H1 (cell line): ENCODE results near the gene FAM120B. TPM values are rescaled to one million over a fixed set of nuclear protein-coding genes. Genes with fewer than 3 reads are reported as not detected.

ENCODE experiments used
- KDM5A ChIP-seq: fragments of 200-600 bp; IDR thresholded peaks from 2 replicates; pipeline ENCODE4 v1.7.1; 2012; ENCODE audit warnings: mild to moderate bottlenecking, low read length, inconsistent platforms, mixed read lengths
- MAFK ChIP-seq: IDR thresholded peaks from 2 replicates; pipeline ENCODE4 v1.6.1; 2012; ENCODE audit warnings: low read depth, mild to moderate bottlenecking, improper control_type of control experiment, low read length
- RBBP5 ChIP-seq: IDR thresholded peaks from 2 replicates; pipeline ENCODE4 v1.7.1; 2012; ENCODE audit warnings: low read depth, mild to moderate bottlenecking, inconsistent platforms, low read length, moderate library complexity, borderline replicate concordance
- SIRT6 ChIP-seq: IDR thresholded peaks from one replicate; pipeline ENCODE4 v1.7.1; 2012; ENCODE audit warnings: low read length, inconsistent platforms
- SP1 ChIP-seq: IDR thresholded peaks from 2 replicates; pipeline ENCODE4 v1.6.1; 2011; ENCODE audit warnings: low read depth, low read length
- polyA plus RNA-seq, 7 experiments: library from polyadenylated mRNA; depleted of rRNA in 3 of 7; stranded (reverse) in 5 of 7; unstranded in 2 of 7; fragments of >200 nt in 5 of 7; fragments of 200-250 nt in 2 of 7; gene quantifications; 1 replicate in 5 of 7; 2 replicates in 1 of 7; 4 replicates in 1 of 7; pipeline versions ENCODE4 v1.2.1 to v1.2.3, GENCODE V29; 2011 to 2013; ENCODE audit warnings: missing spikeins in 2 of 7, mixed read lengths in 2 of 7
- total RNA-seq: library from RNA; stranded (reverse); fragmentation: NEBNext Ultra II Directional; extraction: Animal tissue kit (Norgen Biotek cat#: 25700); gene quantifications from 2 replicates; pipeline ENCODE4 v1.2.1, GENCODE V29; 2021

Gene FAM120B
- total and polyA plus RNA-seq, 2 of the 8 experiments (the other 6 are each of a cell fraction or from before 2014, with no cell fraction given), result 5.1 to 12.5 TPM

DNA sequence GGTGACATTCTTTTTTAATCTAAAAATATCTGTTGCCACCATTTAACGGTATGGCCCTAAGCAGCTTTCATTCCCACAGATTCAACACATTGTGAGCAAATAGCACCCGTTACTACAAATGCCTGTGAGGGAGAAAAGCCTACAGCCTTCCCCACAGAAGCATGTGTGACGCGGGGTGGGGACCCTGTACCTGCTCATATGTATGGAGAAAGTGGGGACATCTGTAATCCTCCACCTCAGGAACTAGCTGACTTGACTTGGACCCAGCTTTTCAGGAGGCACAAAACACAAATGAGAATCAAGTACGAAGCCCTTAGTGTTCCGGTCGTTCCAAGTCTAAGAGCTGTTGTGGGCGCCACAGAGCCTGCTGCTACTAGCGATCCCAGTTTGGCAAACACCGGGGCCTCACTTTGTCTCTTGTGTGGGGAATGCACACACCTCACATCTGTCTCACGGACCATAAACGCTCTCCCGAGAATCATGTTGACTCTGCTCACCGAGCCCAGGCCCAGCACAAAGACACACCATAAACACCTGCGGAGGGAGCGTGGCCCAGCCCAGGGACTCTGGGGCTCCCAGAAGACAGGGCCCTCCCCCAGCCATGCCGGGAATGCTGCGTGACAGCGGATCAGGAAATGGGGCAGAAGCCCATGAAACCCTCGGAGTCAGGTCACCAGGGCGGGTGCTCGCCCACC is 37.3 kb upstream of the FAM120B start (continued):
- TF ChIP-seq RBBP5 (no peak), SIRT6 (no peak), KDM5A (no peak), SP1 (no peak), MAFK (no peak)
